Mononuclear cell (primary cell): Measurements from ENCODE around the gene CACNG1. TPM values are rescaled to one million over a fixed set of nuclear protein-coding genes. Genes with fewer than 3 reads are reported as not detected.
"Not testable (repeated sequence)": the region's sequence is repeated elsewhere in the genome, so short reads cannot be mapped to it uniquely, and the experiment has no call there.

ENCODE experiments used
- H3K27me3 ChIP-seq: 2 replicates; pipeline ENCODE4 v1.6.0; 2011; ENCODE audit warnings: low read length, control low read depth; ENCODE audit not compliant: insufficient read depth
- H3K4me1 ChIP-seq: 2 replicates; pipeline ENCODE4 v1.5.1; 2011; ENCODE audit warnings: mild to moderate bottlenecking, low read length, control low read depth; ENCODE audit not compliant: insufficient read depth
- H3K4me3 ChIP-seq: 2 replicates; pipeline ENCODE4 v1.5.1; 2011; ENCODE audit warnings: mild to moderate bottlenecking, low read length, moderate library complexity
- H3K9me3 ChIP-seq: 2 replicates; pipeline ENCODE4 v1.5.1; 2011; ENCODE audit warnings: low read depth, mild to moderate bottlenecking, control low read depth, low read length
- total RNA-seq: library from RNA; depleted of rRNA; stranded (reverse); fragments of >200 nt; gene quantifications from one replicate; pipeline ENCODE4 v1.2.3, GENCODE V29; 2012

CACNG1 gene
- total RNA-seq, 1 donor: not detected

DNA sequence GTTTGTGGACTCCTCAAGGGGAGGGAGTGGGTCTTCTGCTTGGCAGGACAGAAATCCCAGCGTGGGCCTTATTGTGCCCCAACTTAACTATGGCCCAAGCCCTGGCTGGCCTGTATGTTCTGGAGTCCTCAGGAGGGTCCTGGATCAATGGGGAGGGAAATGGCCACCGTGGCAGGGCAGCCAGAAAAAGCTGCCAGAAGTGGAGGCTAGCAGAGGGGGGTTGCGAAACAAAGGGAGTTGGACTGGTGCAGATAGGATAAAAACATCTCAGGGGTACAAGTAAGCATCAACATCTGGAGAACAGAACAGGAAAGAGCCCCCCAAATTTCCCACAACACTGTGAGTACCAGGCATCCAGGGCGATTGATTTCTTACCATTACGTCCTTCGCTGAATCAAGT is 3.7 kb upstream of the CACNG1 start:
- no peaks in the 10 kb centered on the region for H3K27me3 ChIP-seq
- no peaks in the 10 kb centered on the region for H3K4me1 ChIP-seq
- H3K4me3 ChIP-seq: no peak overlapping the region
- H3K9me3 ChIP-seq: no peaks in the 10 kb centered on the region

DNA sequence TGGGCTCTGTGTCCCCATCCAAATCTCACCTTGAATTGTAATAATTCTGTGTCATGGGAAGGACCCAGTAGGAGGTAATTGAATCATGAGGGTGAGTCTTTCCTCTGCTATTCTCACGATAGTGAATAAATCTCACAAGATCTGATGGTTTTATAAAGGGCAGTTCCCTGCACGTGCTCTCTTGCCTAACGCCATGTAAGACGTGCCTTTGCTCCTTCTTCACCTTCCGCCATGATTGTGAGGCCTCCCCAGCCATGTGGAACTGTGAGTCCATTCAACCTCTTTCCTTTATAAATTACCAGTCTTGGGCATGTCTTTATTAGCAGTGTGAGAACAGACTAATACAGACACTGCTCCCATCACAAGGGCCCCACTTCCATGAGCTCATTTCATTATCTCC is 3.2 kb upstream of the CACNG1 start:
- H3K9me3 ChIP-seq, H3K27me3 ChIP-seq, H3K4me1 ChIP-seq, H3K4me3 ChIP-seq: not testable (repeated sequence)

DNA sequence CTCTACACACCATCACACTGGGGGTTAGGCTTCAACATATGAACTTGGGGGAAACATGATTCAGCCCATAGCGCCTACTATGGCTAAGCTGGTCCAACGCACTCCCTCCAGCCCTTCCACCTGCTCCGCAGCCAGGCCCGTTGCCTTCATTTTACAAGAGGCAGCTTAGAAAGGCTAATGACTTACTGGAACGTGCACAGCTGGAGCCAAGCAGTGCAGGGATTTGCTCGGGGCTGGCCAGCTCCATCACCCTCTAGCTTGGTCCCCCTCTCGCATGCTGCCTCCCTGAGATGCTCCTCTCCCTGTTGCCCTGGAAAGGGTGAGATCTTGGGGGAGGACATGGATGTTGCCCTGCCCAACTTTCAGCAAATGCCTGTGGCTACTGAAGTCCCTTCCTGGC is 2.8 kb upstream of the CACNG1 start:
- Histone ChIP-seq H3K9me3 (no peaks in the 10 kb centered on the region), H3K4me3 (no peak overlapping the region), H3K4me1 (no peaks in the 10 kb centered on the region), H3K27me3 (no peaks in the 10 kb centered on the region)

DNA sequence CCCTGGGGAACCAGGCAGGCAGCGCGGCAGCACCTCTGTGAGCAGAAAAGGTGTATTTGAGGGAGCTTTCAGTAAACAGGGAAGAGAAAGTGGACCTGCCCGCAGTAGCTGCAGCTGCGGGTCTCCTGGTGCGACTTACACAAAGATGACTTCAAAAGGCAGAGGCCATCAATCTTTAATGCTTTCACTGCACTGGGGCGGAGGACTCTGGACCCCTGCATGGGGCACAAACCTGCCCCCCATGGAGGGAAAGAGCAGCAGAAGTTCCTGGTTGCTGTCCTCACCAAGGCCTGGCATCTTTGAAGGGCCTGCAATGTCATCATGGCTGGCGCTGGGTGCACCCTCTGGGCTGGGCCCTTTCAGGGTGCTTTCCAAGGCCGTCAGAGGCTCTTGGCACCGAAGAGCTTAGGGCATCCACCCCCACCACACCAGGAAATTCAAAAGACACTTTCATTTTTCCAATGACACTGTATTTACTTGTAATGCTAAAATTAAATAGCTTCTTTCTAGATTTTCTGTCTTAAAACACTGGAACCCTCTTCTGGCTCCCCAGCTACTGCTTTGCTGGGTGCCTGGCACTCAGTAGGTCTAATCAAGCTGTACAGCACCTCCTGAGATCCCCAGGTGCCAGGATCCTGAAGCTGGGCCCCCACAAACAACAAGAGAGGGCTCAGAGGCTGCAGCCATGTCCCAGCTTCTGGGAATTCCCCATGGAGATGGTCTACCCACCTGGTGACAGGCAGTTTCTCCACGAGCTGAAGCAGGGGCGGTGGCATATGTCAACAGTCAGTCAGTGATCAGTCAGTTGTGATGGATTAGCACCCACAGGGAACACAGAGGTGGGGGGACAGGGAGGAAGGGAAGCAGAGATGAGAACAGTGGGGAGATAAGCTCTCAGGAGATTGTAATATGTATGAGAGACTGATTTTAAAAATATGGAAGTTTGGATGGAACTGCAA is 2.1 kb upstream of the CACNG1 start:
- Histone ChIP-seq H3K4me1 (no peaks in the 10 kb centered on the region), H3K27me3 (no peaks in the 10 kb centered on the region), H3K9me3 (no peaks in the 10 kb centered on the region), H3K4me3 (no peak overlapping the region)

DNA sequence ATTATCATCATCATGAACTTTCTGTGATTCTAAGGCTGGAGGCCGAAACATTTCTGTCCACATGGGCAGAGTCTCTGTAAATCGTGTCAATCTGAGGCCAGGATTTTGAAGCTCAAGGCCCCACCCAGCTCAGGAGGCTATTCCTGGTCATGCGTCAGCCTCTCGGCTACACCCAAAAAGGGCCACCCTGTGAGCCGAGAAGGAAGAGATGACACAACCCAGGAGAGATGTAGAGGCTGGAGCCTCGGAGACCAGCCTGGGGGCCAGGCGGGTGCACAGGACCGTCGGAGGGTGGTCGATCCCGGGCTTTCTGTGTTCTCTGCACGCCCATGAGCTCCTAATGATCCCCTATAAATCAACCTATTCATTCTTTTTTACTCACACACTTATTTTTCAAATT is 1.1 kb upstream of the CACNG1 start:
- Histone ChIP-seq H3K4me3 (no peak overlapping the region), H3K27me3 (no peaks in the 10 kb centered on the region), H3K9me3 (peaks cover 5% of the 10 kb centered on the region), H3K4me1 (no peaks in the 10 kb centered on the region)

DNA sequence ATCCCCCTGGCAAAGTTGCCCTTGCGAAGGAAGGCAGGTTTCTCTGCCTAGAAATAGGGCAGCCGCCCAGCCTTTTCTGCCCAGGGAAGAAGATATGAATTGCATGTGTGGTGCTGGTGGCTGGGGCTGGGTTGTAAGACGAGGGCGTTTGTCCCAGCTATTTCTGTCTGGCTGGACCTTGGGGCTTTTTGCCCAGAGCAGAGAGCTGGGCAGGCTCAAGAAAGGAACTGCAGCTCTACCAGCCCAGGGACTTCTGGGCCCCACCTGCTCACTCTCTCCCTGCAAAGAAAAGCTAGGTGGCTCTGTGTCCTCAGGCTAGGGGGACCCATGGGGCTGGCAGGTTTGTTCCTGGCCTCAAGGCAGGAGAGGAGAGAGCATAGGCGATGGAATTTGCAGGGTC is 586 bp downstream of the CACNG1 start:
- H3K27me3 ChIP-seq: no peaks in the 10 kb centered on the region
- no peak overlapping the region for H3K4me3 ChIP-seq
- no peaks in the 10 kb centered on the region for H3K4me1 ChIP-seq
- H3K9me3 ChIP-seq: peaks cover 15% of the 10 kb centered on the region

DNA sequence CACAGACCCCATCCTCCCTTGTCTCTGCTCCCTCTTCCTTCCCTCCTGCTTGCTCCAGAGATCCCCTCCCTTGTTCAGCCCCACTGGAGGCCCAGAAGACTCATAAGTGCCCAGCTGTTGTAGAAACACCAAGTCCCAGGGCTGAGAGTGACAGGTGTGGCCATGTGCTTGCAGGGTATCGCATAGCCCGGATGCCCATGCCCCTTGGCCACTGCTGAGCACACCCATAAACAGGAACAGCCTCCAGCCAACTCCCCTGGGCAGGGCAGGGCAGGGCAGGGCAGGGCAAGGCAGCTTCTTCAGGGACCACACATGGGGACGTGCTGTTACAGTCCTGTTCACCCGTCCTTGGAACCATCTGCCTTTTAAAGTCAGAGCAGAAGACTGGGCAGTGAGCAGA is 2.0 kb downstream of the CACNG1 start:
- Histone ChIP-seq H3K4me1 (no peaks in the 10 kb centered on the region), H3K27me3 (no peaks in the 10 kb centered on the region), H3K4me3 (no peak overlapping the region), H3K9me3 (peaks cover 15% of the 10 kb centered on the region)

DNA sequence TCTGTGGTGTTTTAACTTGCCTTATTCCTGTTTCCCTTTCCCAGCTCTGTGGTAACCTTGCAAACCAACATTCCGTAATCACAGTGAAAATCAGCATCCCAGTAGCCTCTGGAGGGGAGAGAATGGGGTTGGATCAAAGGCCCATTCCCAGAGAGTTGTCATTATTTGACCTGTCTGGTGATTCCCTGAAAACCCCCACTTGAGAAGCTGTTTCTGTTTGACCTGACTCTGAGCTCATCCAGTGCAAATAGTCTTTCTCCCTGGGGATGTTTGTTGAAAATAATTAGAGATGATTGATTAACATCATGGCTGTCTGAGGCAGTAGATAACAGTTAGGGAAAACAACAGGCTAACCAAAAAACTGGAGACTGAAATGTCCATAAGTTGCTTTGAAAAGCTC is 3.0 kb downstream of the CACNG1 start:
- Histone ChIP-seq H3K4me3 (no peak overlapping the region), H3K9me3 (peaks cover 15% of the 10 kb centered on the region), H3K4me1 (no peaks in the 10 kb centered on the region), H3K27me3 (no peaks in the 10 kb centered on the region)

DNA sequence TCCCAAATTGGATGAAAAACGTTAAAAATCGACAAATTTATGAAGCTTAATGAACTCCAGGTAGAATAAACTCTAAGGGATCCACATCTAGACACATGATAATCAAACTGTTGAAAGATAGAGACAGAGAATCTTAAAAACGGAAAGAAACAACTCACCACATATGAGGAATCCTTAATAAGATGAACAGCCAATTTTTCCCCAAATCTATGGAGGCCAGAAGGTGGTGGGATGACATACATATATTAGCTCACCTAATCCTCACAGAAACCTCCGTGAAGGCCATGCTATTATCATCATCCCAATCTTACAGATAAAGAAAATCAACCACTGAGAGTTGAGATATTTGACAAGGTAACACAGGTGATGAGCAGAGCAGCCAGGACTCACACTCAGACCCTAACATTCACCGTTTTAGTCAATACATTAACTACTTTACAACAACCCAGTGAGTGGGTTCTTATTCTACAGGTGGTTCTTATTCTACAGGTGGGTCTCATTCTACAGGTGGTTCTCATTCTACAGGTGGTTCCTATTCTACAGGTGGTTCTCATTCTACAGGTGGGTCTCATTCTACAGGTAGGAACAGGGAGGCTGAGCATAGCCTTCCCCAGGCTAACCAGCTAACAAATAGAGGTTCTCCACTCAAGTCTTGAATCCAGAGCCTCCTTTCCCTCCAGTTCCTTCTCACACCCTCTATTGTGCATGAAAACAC is 4.8 kb downstream of the CACNG1 start:
- no peak overlapping the region for H3K4me3 ChIP-seq
- no peaks in the 10 kb centered on the region for H3K27me3 ChIP-seq
- no peaks in the 10 kb centered on the region for H3K4me1 ChIP-seq
- peaks cover 15% of the 10 kb centered on the region for H3K9me3 ChIP-seq

DNA sequence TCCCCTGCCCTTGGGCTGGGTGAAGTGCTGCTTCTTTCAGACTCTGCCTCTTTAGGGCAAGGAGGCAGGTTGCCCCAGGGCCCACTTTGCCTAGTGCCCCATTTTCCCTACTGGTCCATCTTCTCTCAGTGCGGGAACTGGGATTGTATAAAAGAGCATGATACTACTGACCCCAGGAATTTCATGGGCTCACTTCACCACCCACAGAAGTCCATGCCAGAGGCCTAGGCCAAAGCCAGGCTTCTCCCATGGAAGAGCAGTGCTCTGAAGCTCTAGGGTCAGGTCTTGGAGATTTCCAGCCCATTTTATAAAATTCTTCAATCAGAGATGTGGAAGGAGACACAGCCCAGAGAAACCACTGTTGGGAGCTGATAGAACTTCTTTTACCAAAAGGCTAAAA is 5.7 kb downstream of the CACNG1 start:
- no peaks in the 10 kb centered on the region for H3K4me1 ChIP-seq
- no peaks in the 10 kb centered on the region for H3K27me3 ChIP-seq
- peaks cover 15% of the 10 kb centered on the region for H3K9me3 ChIP-seq
- no peak overlapping the region for H3K4me3 ChIP-seq

DNA sequence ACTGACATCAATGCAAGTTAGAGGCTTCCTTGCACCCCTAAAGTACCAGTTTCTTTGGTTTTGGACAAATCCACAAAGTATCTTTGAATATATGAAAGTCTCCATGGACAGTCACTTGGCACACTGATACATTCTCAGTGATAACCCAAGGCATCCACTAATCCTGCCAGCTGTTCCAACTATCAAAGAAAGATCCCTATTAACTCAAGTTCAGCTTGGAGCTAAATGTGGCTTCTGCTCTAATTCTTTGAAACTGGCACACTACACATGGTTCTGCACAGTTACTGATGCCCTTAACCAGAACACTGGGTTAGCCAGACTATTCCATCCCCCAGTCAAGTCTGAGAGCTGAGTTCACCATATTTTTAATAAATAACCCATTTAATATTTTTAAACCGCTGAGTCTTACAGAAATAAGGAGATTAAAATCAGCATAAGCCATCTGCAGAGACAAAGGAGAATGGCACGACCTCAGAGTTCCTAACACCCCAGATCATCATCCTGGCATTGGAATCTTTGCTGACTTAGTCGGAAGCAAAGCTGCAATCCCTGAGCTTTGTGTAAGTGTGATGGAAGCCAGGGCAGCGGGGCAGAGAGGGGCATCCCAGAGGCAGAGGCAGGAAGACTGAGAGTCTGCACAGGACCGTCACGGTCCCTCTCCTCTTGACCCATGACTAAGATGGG is 6.3 kb downstream of the CACNG1 start:
- H3K9me3 ChIP-seq: peaks cover 15% of the 10 kb centered on the region
- no peaks in the 10 kb centered on the region for H3K4me1 ChIP-seq
- no peaks in the 10 kb centered on the region for H3K27me3 ChIP-seq
- H3K4me3 ChIP-seq: no peak overlapping the region

DNA sequence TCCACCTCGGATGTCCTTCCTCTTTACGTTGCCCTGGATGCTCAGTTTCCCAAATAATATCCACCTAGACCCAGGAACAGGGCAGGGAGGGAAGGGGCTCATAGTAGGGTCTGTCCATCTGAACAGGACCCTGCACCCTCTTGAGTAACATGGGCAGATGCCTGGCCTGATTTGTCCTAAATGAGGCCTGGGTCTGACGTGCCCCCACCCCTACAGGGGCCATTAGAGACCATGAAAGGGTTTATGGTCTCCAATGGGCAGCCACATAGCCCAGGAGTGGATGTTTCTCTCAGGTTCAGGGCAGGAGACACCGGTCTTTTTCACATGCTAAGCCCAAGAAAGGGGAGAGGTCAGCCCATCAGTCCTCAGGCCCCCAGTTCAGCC is 6.8 kb downstream of the CACNG1 start:
- Histone ChIP-seq H3K4me3 (no peak overlapping the region), H3K9me3 (peaks cover 15% of the 10 kb centered on the region), H3K4me1 (no peaks in the 10 kb centered on the region), H3K27me3 (no peaks in the 10 kb centered on the region)

DNA sequence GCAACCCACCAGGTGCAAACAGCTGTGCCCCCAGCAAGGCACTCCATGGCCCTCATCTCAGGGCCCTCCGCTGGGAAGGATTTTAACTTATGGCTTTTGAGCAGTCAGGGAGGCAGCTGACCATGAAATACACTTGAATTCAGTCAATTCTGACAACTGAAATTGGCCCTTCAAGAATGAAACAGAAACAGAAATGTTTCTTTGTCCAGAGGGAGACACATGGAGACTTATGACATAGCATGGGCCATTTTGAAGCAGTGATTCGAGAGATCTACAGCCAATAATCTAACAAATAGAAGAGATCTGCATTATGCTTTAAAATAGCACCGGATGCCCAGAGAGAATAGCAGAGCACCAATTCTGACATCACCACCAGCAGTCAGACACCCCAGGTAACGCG is 7.5 kb downstream of the CACNG1 start:
- no peaks in the 10 kb centered on the region for H3K27me3 ChIP-seq
- no peaks in the 10 kb centered on the region for H3K4me1 ChIP-seq
- no peak overlapping the region for H3K4me3 ChIP-seq
- peaks cover 15% of the 10 kb centered on the region for H3K9me3 ChIP-seq

DNA sequence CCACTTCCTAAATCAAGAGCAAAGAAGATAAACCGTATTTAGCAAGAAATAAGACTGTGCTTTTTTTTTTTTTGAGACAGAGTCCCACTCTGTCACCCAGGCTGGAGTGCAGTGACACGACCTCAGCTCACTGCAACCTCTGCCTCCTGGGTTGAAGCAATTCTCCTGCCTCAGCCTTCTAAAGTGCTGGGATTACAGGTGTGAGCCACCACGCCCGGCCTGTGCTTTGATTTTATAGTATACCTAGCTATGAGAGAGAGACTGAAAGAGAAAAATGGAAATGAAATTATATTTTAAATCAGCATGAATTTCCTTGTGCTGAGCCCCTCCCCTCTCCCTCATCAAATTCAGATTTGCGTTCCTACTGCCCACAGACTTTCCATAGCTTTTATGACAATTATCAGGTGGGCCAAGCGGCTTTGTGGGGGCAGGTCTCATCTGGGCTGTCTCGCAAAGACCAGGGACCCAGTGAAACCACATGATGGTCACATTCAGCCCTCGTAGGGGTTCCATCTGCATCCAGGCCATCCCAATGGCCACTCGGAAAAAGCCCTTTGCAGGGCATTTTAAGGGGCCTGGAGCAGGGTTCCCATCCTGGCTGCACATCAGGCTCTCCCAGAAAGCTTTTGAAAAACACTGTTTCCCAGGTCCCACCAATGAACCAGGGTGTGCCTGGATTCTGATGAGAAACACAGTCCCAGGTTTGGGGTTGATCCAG is 8.5 kb downstream of the CACNG1 start:
- H3K27me3 ChIP-seq: no peaks in the 10 kb centered on the region
- no peak overlapping the region for H3K4me3 ChIP-seq

More for the DNA sequence above, 8.5 kb downstream of the CACNG1 start:
- Histone ChIP-seq H3K9me3 (peaks cover 10% of the 10 kb centered on the region), H3K4me1 (no peaks in the 10 kb centered on the region)
